ENCODE data around the gene SRP9. TPM values are rescaled to one million over a fixed set of nuclear protein-coding genes. Genes with fewer than 3 reads are reported as not detected.
A peak's percentile ranks its signal among the peaks of the same experiment; 100 is the strongest.

Gene SRP9
- total RNA-seq, 1 donor from 2014 or later = 1,104 TPM

GRCh38 chr1:225735252-225736149 lies 42.1 kb upstream of the SRP9 start:
- H3K36me3 Mint-ChIP-seq = no peaks in the 10 kb centered on the region
- Histone ChIP-seq H3F3A (ENCODE audit: low read depth) (no peaks in the 10 kb centered on the region), H3K79me2 (ENCODE audit: low read depth) (no peaks in the 10 kb centered on the region), H4K20me1 (ENCODE audit: low read depth) (no peaks in the 10 kb centered on the region), H3K4me3 (no peak overlapping the region), H3K27ac (no peak overlapping the region), H3K9ac (no peak overlapping the region), H3K9me3 (ENCODE audit: low read depth) (no peaks in the 10 kb centered on the region), H3K4me2 (no peak overlapping the region), H3K36me3 (no peaks in the 10 kb centered on the region), H3K4me1 (peaks cover 14% of the 10 kb centered on the region), H2AFZ (replicated peaks) (no peak overlapping the region), H3K27me3 (peaks cover 17% of the 10 kb centered on the region)
- peak; percentile 23 for DNase-seq (ENCODE audit: low spot score)
- H3K9me3 Mint-ChIP-seq = no peaks in the 10 kb centered on the region
- TF ChIP-seq EZH2 (IDR thresholded peaks at IDR 0.05) (no peak), CTCF (IDR thresholded peaks at IDR 0.05) (no peak), EZH2phosphoT487 (IDR thresholded peaks at IDR 0.05) (no peak)
- H3K27me3 Mint-ChIP-seq (ENCODE audit: insufficient read depth, low read depth) = peaks cover 5% of the 10 kb centered on the region
- H3K4me3 Mint-ChIP-seq = peak overlapping the region; percentile 35
- no peak overlapping the region for H3K27ac Mint-ChIP-seq
- H3K4me1 Mint-ChIP-seq = peaks cover 14% of the 10 kb centered on the region

- Mint-ChIP-seq H3K4me3 (no peak overlapping the region), H3K9me3 (no peaks in the 10 kb centered on the region), H3K36me3 (no peaks in the 10 kb centered on the region), H3K27me3 (ENCODE audit: insufficient read depth, low read depth) (peaks cover 5% of the 10 kb centered on the region), H3K27ac (no peak overlapping the region), H3K4me1 (peaks cover 14% of the 10 kb centered on the region)
- DNase-seq (ENCODE audit: low spot score) = no peak
- Histone ChIP-seq H3K27me3 (peaks cover 17% of the 10 kb centered on the region), H3K4me1 (peaks cover 14% of the 10 kb centered on the region), H3K36me3 (no peaks in the 10 kb centered on the region), H4K20me1 (ENCODE audit: low read depth) (no peaks in the 10 kb centered on the region), H3K79me2 (ENCODE audit: low read depth) (no peaks in the 10 kb centered on the region), H3K27ac (no peak overlapping the region), H3K9me3 (ENCODE audit: low read depth) (no peaks in the 10 kb centered on the region), H3F3A (ENCODE audit: low read depth) (no peaks in the 10 kb centered on the region), H2AFZ (replicated peaks) (no peak overlapping the region), H3K4me2 (no peak overlapping the region), H3K4me3 (no peak overlapping the region), H3K9ac (no peak overlapping the region)
- no peak for TF ChIP-seq EZH2 (IDR thresholded peaks at IDR 0.05)
- TF ChIP-seq EZH2phosphoT487 (IDR thresholded peaks at IDR 0.05) = no peak
- TF ChIP-seq CTCF (IDR thresholded peaks at IDR 0.05) = no peak
Observed at GRCh38 chr1:225736437-225737098, 41.1 kb upstream of the SRP9 start.

- no peak overlapping the region for H3K27ac Mint-ChIP-seq
- no peak for TF ChIP-seq EZH2phosphoT487 (IDR thresholded peaks at IDR 0.05)
- no peak for TF ChIP-seq CTCF (IDR thresholded peaks at IDR 0.05)
- TF ChIP-seq EZH2 (IDR thresholded peaks at IDR 0.05) = no peak
- Histone ChIP-seq H2AFZ (replicated peaks) (no peak overlapping the region), H3K4me1 (peaks cover 14% of the 10 kb centered on the region), H3K27ac (no peak overlapping the region), H3K4me2 (no peak overlapping the region), H3K4me3 (no peak overlapping the region), H3K36me3 (no peaks in the 10 kb centered on the region), H3F3A (ENCODE audit: low read depth) (no peaks in the 10 kb centered on the region), H3K9me3 (ENCODE audit: low read depth) (no peaks in the 10 kb centered on the region), H4K20me1 (ENCODE audit: low read depth) (no peaks in the 10 kb centered on the region), H3K79me2 (ENCODE audit: low read depth) (no peaks in the 10 kb centered on the region), H3K9ac (no peak overlapping the region), H3K27me3 (peaks cover 17% of the 10 kb centered on the region)
- no peaks in the 10 kb centered on the region for H3K36me3 Mint-ChIP-seq
- no peak overlapping the region for H3K4me3 Mint-ChIP-seq
- H3K27me3 Mint-ChIP-seq (ENCODE audit: insufficient read depth, low read depth) = peaks cover 7% of the 10 kb centered on the region
- H3K9me3 Mint-ChIP-seq = no peaks in the 10 kb centered on the region
- H3K4me1 Mint-ChIP-seq = peaks cover 14% of the 10 kb centered on the region
- DNase-seq (ENCODE audit: low spot score) = no peak
Observed at GRCh38 chr1:225737161-225737560, 40.5 kb upstream of the SRP9 start.
